ENCODE data around the gene PAM. TPM values are rescaled to one million over a fixed set of nuclear protein-coding genes. Genes with fewer than 3 reads are reported as not detected.

PAM gene
- total and polyA plus RNA-seq, 2 of the 13 experiments (the other 11 are each of a cell fraction or from before 2014, with no cell fraction given): 20.2 to 79.1 TPM

DNA sequence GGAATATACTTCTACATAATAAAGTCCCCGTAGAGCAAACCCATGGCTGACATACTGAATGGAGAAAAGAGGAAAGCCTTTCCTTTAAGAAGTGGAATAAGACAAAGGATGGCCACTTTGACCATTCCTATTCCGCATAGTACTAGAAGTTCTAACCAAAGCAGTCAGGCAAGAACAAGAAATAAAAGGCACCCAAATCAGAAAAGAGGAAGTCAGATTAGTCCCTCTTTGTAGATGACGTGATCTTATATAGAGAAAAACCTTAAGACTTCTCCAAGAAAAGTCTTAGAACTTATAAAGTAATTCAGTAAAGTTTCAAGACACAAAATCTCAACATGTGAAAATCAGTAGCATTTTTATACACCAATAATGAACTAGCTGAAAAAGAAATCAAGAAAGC lies 231.0 kb downstream of the PAM start:
- Histone ChIP-seq H3K9ac (ENCODE audit: insufficient read depth, low read depth, low read length) (no peak overlapping the region), H3K4me3 (replicated peaks in 1 of 3; ENCODE audit: insufficient read depth in 1 of 3, low read depth in 2 of 3, low read length in 3 of 3) (no peak overlapping the region), H3K79me2 (ENCODE audit: insufficient read depth, low read length) (no peaks in the 10 kb centered on the region), H2AFZ (ENCODE audit: low read length) (no peak overlapping the region), H3K27ac (ENCODE audit: extremely low read length, insufficient read depth, low read length) (no peak overlapping the region), H3K27me3 (ENCODE audit: control insufficient read depth in 1 of 2, insufficient read depth in 2 of 2, low read length in 2 of 2) (no peaks in the 10 kb centered on the region), H3K4me2 (ENCODE audit: low read depth, low read length) (no peak overlapping the region), H4K20me1 (ENCODE audit: insufficient read depth, low read length) (no peaks in the 10 kb centered on the region), H3K36me3 (replicated peaks in 1 of 2; ENCODE audit: control insufficient read depth in 1 of 2, insufficient read depth in 2 of 2, low read length in 2 of 2) (0 out of 5 replicates have a peak, but pooled peaks cover 0 to 4% of the 10 kb centered on the region in 2 experiments), H3K4me1 (ENCODE audit: insufficient read depth, low read length) (no peaks in the 10 kb centered on the region), H3K9me3 (ENCODE audit: low read length) (no peaks in the 10 kb centered on the region)
- POLR2A ChIA-PET: no interaction called here
- no peak for ATAC-seq
- no peak for FAIRE-seq
- intact Hi-C loops (cut with micrococcal nuclease; ENCODE audit: unreplicated experiment): no loop called here
- 43% methylated on average over 3 of the region's 3 CpGs for WGBS (ENCODE audit: low lambda C conversion rate)
- TF ChIP-seq, protein P1, sequence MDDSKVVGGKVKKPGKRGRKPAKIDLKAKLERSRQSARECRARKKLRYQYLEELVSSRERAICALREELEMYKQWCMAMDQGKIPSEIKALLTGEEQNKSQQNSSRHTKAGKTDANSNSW (CRISPR knock-in tag; IDR thresholded peaks at IDR 0.05; ENCODE audit: borderline replicate concordance): no peak
- no peak for TF ChIP-seq ZNF776 (CRISPR knock-in tag; IDR thresholded peaks at IDR 0.05)
- TF ChIP-seq ZNF20 (CRISPR knock-in tag; IDR thresholded peaks at IDR 0.05): no peak
- TF ChIP-seq ZNF557 (CRISPR knock-in tag; IDR thresholded peaks at IDR 0.05): no peak
- TF ChIP-seq POLR2AphosphoS2 (IDR thresholded peaks at IDR 0.05; ENCODE audit: low read depth, low read length): no peak
- no peak for TF ChIP-seq FOXC1 (CRISPR knock-in tag; IDR thresholded peaks at IDR 0.05; ENCODE audit: borderline replicate concordance)
- no peak for TF ChIP-seq ZNF432 (CRISPR knock-in tag; IDR thresholded peaks at IDR 0.05; ENCODE audit: borderline replicate concordance)
- no peak for TF ChIP-seq TOE1 (CRISPR knock-in tag; IDR thresholded peaks at IDR 0.05)
- TF ChIP-seq ZNF570 (CRISPR knock-in tag; IDR thresholded peaks at IDR 0.05; ENCODE audit: borderline replicate concordance): no peak
- TF ChIP-seq, protein P2, sequence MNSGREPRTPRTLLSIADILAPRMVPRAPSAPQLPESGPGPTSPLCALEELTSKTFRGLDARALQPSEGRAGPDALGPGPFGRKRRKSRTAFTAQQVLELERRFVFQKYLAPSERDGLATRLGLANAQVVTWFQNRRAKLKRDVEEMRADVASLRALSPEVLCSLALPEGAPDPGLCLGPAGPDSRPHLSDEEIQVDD (CRISPR knock-in tag; IDR thresholded peaks at IDR 0.05; ENCODE audit: borderline replicate concordance): no peak
- no peak for TF ChIP-seq NCOR1 (IDR thresholded peaks at IDR 0.05; ENCODE audit: borderline replicate concordance, low read length)
- TF ChIP-seq SMARCE1 (IDR thresholded peaks at IDR 0.05; ENCODE audit: borderline replicate concordance): no peak
- TF ChIP-seq, protein P3, sequence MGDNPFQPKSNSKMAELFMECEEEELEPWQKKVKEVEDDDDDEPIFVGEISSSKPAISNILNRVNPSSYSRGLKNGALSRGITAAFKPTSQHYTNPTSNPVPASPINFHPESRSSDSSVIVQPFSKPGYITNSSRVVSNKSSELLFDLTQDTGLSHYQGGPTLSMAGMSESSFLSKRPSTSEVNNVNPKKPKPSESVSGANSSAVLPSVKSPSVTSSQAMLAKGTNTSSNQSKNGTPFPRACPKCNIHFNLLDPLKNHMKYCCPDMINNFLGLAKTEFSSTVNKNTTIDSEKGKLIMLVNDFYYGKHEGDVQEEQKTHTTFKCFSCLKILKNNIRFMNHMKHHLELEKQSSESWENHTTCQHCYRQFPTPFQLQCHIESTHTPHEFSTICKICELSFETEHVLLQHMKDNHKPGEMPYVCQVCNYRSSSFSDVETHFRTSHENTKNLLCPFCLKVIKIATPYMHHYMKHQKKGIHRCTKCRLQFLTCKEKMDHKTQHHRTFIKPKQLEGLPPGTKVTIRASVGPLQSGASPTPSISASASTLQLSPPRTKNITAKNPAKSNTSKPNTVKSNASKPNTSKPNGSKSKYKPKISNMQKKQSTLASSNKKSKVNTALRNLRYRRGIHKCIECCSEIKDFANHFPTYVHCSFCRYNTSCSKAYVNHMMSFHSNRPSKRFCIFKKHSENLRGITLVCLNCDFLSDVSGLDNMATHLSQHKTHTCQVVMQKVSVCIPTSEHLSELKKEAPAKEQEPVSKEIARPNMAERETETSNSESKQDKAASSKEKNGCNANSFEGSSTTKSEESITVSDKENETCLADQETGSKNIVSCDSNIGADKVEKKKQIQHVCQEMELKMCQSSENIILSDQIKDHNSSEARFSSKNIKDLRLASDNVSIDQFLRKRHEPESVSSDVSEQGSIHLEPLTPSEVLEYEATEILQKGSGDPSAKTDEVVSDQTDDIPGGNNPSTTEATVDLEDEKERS (CRISPR knock-in tag; IDR thresholded peaks at IDR 0.05): no peak
- TF ChIP-seq CBX1 (IDR thresholded peaks at IDR 0.05; ENCODE audit: low read depth): no peak
- TF ChIP-seq ZSCAN20 (CRISPR knock-in tag; IDR thresholded peaks at IDR 0.05; ENCODE audit: borderline replicate concordance): no peak
- in situ Hi-C loops (cut with HindIII; ENCODE audit: extremely low pct_ligation_motif_present, low pct_unique_long_range_greater_than_20kb): no loop called here
- no TSS peak for BruUV-seq (replicated peaks)
- no peak for DNase-seq (ENCODE audit: low spot score)
- CTCF ChIA-PET (ENCODE audit: low intra/inter-chr PET ratio, low total read pairs): no interaction called here
